Frontal cortex (tissue), 4 donors: ENCODE results near the gene OGN. TPM values are rescaled to one million over a fixed set of nuclear protein-coding genes. Genes with fewer than 3 reads are reported as not detected.

ENCODE experiments used
- DNase-seq, 2 donors: peaks; one replicate each; pipeline ENCODE4 v3.0.0; 2012; ENCODE audit warnings: low spot score in 2 of 2
- FAIRE-seq: peaks from 2 replicates; lab custom pipeline; 2012; peaks lifted over from hg19 to GRCh38; lab: Jason Lieb, UNC
- total RNA-seq: library from RNA; depleted of rRNA; stranded (reverse); fragments of >200 nt; gene quantifications from one replicate; pipeline ENCODE4 v1.2.3, GENCODE V29; 2014
- donor health status: control.
- donor health status: control.
- donor health status: control.

OGN gene
- total RNA-seq, 1 donor from 2014 or later = 17.5 TPM

DNA sequence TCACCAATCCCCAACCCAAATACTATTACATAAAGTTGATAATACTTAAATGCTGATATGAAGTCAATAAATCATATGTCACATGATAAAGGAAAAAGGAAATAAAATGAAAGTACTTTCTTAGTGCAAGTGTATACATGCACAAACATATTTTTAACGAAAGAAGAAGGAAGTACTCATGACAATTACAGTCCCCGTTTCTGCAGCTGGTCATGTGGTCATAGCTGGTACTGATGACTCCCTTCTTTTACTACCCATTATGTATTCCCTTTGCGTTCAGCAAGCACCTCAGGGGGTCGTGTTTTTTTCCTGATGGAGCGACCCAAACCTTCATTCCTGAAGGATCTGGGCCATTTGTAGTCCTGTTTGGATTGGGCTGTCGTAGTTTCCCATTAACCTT lies 51.3 kb downstream of the OGN start:
- FAIRE-seq = peak; percentile 49
- no peak for DNase-seq

- DNase-seq (no peak), FAIRE-seq (no peak)
Observed at GRCh38 chr9:92350740-92351133, 53.6 kb downstream of the OGN start.

DNA sequence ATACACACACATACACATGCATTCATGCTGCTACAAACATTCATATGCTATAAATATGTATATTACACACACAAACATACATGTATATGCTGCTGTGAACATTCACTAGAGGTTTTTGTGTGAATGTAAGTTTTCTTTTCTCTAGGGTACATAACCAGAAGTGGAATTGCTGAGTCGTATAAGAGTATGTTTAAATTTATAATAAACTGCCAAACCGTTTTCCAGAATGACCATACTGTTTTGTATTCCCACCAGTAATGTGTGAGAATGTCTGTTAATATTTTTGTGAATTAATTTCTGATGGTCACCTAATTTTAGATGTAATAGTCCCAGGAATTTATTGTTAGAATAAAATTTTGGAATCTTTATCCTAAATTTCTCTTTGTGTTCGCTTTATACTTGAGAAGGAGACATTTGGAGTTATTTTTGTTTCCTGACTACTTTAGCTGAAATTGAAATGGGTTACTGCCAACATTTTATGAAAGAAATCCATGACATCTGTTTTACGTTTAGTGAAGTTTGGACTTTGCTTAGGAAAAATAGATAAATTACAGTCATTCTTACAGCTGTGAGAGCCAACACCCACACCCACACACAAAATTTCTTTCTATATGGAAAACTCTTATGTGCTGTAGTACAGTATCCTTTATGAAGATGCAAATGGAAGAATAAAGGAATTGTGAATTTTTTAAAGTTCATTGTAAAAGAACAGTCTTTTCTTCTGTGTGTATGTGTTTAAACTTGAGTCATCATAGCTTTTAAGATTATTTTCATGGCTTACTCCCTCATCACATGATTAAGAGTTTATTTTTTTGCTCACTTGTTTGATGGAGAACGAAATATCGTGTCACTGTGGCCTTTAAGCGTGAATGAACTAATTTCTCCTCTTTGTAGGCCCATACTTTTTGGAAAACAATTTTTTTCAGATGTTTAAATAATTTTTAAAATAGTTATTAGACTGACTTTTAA lies 54.3 kb downstream of the OGN start:
- FAIRE-seq (no peak), DNase-seq (no peak)

- FAIRE-seq (no peak), DNase-seq (no peak)
Observed at GRCh38 chr9:92345582-92345981, 58.8 kb downstream of the OGN start.

DNA sequence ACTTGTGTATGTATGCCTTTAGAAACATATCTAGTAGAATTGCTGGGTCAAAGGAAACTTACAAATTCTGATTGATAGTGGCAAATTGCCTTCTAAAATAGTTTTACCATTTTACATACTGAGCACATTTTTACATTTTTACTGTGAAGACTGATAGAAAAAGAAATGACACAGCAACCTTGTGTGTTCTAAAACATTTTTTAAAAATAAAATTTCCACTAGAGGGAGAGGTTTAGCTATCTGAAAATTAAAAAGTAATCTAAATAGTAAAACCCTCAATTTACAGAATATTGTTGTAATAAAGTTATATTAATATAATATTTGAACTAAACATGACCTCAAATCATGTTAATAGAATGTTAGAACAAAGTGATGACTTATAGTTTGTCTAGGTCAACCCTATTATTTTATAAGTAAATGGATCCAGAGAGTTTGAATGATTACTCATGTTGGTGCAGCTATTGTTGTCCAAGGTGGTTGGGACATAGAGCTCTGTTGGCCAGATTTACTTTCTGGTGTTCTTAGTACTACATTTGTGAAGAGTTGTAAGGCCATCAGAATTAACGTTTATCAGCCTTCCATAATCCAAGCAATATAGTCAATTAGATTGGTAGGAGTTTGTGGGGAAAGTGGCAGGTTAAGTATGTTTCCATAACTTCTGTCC lies 61.4 kb downstream of the OGN start:
- no peak for DNase-seq
- peak; percentile 66 for FAIRE-seq

DNA sequence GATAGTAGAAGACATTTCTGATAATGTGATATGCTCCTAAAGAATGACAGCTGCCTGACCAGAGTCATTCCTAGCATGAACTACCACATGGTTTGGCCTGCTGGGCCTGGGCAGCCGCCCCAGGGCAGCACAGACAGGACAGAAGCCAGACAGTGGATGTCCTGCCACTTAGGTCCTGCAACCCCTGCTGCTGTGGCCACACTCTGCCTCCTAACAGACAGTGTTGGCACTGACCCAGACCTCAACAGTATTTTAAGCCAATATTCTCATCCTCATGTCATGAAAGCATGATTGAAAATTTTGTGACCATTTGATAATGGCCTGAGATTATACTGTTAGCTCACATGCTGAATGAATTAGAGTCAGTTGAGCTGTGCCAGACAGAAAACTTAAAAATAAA lies 62.8 kb downstream of the OGN start:
- no peak for FAIRE-seq
- DNase-seq = no peak

GRCh38 chr9:92333282-92333634 lies 71.1 kb downstream of the OGN start:
- FAIRE-seq (no peak), DNase-seq (no peak)

Other genes starting within 250 kb of the OGN start
- gene IARS1, start 110.9 kb downstream of the OGN start, total RNA-seq = 163 TPM
- 12.6 TPM for gene NOL8, start 79.2 kb downstream of the OGN start, total RNA-seq
- 5.7 TPM for gene CENPP, start 78.6 kb downstream of the OGN start, total RNA-seq
- 3.7 TPM for gene OMD, start 19.9 kb upstream of the OGN start, total RNA-seq
- 5.3 TPM for gene ASPN, start 77.9 kb upstream of the OGN start, total RNA-seq
- 3.3 TPM for gene ECM2, start 131.4 kb upstream of the OGN start, total RNA-seq